IMR-90 (cell line): ENCODE measurements around the gene INPP4A. TPM values are rescaled to one million over a fixed set of nuclear protein-coding genes. Genes with fewer than 3 reads are reported as not detected.

Experiments used
- ATAC-seq: fragments of 200-7000 bp; cut with Tn5 transposase; 2 replicates; pipeline ENCODE4 v1.9.1; 2020; ENCODE audit warnings: low read depth, mild to moderate bottlenecking, moderate library complexity
- BruUV-seq: library from RNA; stranded (reverse); fragments of 400-500 nt; replicated peaks from 2 replicates; lab custom pipeline; 2021; lab: Mats Ljungman, UMichigan
- CTCF ChIA-PET: fragments of 300-600 bp; formaldehyde crosslinking; extraction: SDS; loops from one replicate; lab custom pipeline; 2021; ENCODE audit warnings: antibody characterized with exemption; lab: Yijun Ruan, JAX
- POLR2A ChIA-PET: fragments of 300-600 bp; sonication (Branson Sonifier 250); formaldehyde crosslinking; loops from one replicate; lab custom pipeline; 2022; ENCODE audit warnings: antibody characterized with exemption; ENCODE audit not compliant: unreplicated experiment; lab: Charles Lee
- DNase-seq: peaks from one replicate; pipeline ENCODE4 v3.0.0; 2013
- H2AFZ ChIP-seq: replicated peaks from 2 replicates; pipeline ENCODE3; 2013; ENCODE audit warnings: low read length, mild to moderate bottlenecking; ENCODE audit not compliant: poor library complexity
- H2AK5ac ChIP-seq: 2 replicates; pipeline ENCODE4 v1.6.1; 2013; ENCODE audit warnings: low read depth, low read length, inconsistent platforms
- H2AK9ac ChIP-seq: replicated peaks from 2 replicates; pipeline ENCODE3; 2013; ENCODE audit warnings: mild to moderate bottlenecking, low read depth, low read length, moderate library complexity; ENCODE audit not compliant: poor library complexity
- H2BK120ac ChIP-seq: 2 replicates; pipeline ENCODE4 v1.6.1; 2013; ENCODE audit warnings: low read depth, low read length, inconsistent platforms
- H2BK15ac ChIP-seq: 3 replicates; pipeline ENCODE4 v1.6.1; 2013; ENCODE audit warnings: low read depth, low read length, inconsistent platforms
- H2BK20ac ChIP-seq: 2 replicates; pipeline ENCODE4 v1.6.1; 2013; ENCODE audit warnings: low read depth, mild to moderate bottlenecking, inconsistent platforms, low read length, moderate library complexity
- H2BK5ac ChIP-seq: 2 replicates; pipeline ENCODE4 v1.6.1; 2013; ENCODE audit warnings: mild to moderate bottlenecking, low read depth, low read length, inconsistent platforms; ENCODE audit not compliant: poor library complexity, severe bottlenecking
- H3K14ac ChIP-seq: replicated peaks from 2 replicates; pipeline ENCODE4 v1.6.1; 2013; ENCODE audit warnings: low read depth, low read length, inconsistent platforms
- H3K18ac ChIP-seq: 2 replicates; pipeline ENCODE4 v1.6.1; 2013; ENCODE audit warnings: low read depth, low read length, control low read depth
- H3K23ac ChIP-seq: 2 replicates; pipeline ENCODE4 v1.6.1; 2013; ENCODE audit warnings: low read depth, low read length, inconsistent platforms
- H3K27ac ChIP-seq: 2 replicates; pipeline ENCODE4 v1.5.1; 2013; ENCODE audit warnings: mild to moderate bottlenecking, control low read depth, low read length; ENCODE audit not compliant: insufficient read depth
- H3K27me3 ChIP-seq: 2 replicates; pipeline ENCODE4 v1.6.1; 2013; ENCODE audit warnings: low read length; ENCODE audit not compliant: control insufficient read depth, insufficient read depth
- H3K36me3 ChIP-seq: 2 replicates; pipeline ENCODE4 v1.6.1; 2013; ENCODE audit warnings: low read length, mixed read lengths; ENCODE audit not compliant: control insufficient read depth, insufficient read depth
- H3K4ac ChIP-seq: 2 replicates; pipeline ENCODE4 v1.6.1; 2013; ENCODE audit warnings: low read depth, low read length, inconsistent platforms
- H3K4me1 ChIP-seq: 2 replicates; pipeline ENCODE4 v1.6.1; 2013; ENCODE audit warnings: low read length, mixed read lengths; ENCODE audit not compliant: control insufficient read depth, insufficient read depth
- H3K4me2 ChIP-seq: 2 replicates; pipeline ENCODE4 v1.6.1; 2013; ENCODE audit warnings: low read depth, mild to moderate bottlenecking, control low read depth, low read length, moderate library complexity
- H3K4me3 ChIP-seq: 2 replicates; pipeline ENCODE4 v1.5.1; 2013; ENCODE audit warnings: low read depth, mild to moderate bottlenecking, control low read depth, low read length, moderate library complexity; ENCODE audit not compliant: insufficient read depth
- H3K56ac ChIP-seq: 2 replicates; pipeline ENCODE4 v1.6.1; 2013; ENCODE audit warnings: low read length, inconsistent platforms; ENCODE audit not compliant: insufficient read depth; ENCODE audit errors: extremely low read depth
- H3K79me1 ChIP-seq, 2 experiments: 2 replicates each; pipeline ENCODE4 v1.6.1; 2013; ENCODE audit warnings: low read length in 2 of 2, inconsistent platforms in 1 of 2, low read depth in 1 of 2
- H3K9ac ChIP-seq: 2 replicates; pipeline ENCODE4 v1.6.1; 2013; ENCODE audit warnings: low read depth, low read length, control low read depth
- H3K9me1 ChIP-seq: 2 replicates; pipeline ENCODE4 v1.6.1; 2013; ENCODE audit warnings: low read length, inconsistent platforms; ENCODE audit not compliant: insufficient read depth
- H3K9me3 ChIP-seq: 2 replicates; pipeline ENCODE4 v1.6.1; 2013; ENCODE audit warnings: low read length; ENCODE audit not compliant: control insufficient read depth, insufficient read depth
- H4K20me1 ChIP-seq: 2 replicates; pipeline ENCODE4 v1.6.1; 2013; ENCODE audit warnings: low read length, inconsistent platforms; ENCODE audit not compliant: insufficient read depth
- H4K5ac ChIP-seq: 2 replicates; pipeline ENCODE4 v1.6.1; 2013; ENCODE audit warnings: mild to moderate bottlenecking, low read depth, low read length, control low read depth
- H4K8ac ChIP-seq, 2 experiments: 2 replicates each; pipeline ENCODE4 v1.6.1; 2013; ENCODE audit warnings: low read depth in 2 of 2, low read length in 2 of 2, control low read depth in 1 of 2, inconsistent platforms in 1 of 2
- H4K91ac ChIP-seq: 2 replicates; pipeline ENCODE4 v1.6.1; 2013; ENCODE audit warnings: low read depth, low read length, inconsistent platforms; ENCODE audit not compliant: insufficient read depth
- WGBS, 2 experiments: methylation state at CpG; one replicate each; pipeline versions ENCODE4 v1.1.5 to v1.1.7; 2013; ENCODE audit warnings: missing lambda C conversion rate in 2 of 2; ENCODE audit not compliant: insufficient read length in 1 of 2; ENCODE audit errors: extremely low coverage in 2 of 2; 5-methylcytosine and 5-hydroxymethylcytosine counted together
- dilution Hi-C: fragments of 300-500 bp; cut with HindIII; formaldehyde crosslinking; loops from one replicate; pipeline ENCODE4 v1.14.3; 2018; ENCODE audit warnings: low sequenced_read_pairs; ENCODE audit not compliant: unreplicated experiment
- in situ Hi-C: fragments of 300-500 bp; cut with MboI; formaldehyde crosslinking; loops from 3 replicates; pipeline ENCODE4 v1.14.3; 2019; ENCODE audit warnings: low sequenced_read_pairs, inconsistent platforms, mixed read lengths
- intact Hi-C: fragments of 100-400 bp; cut with micrococcal nuclease; formaldehyde crosslinking; loops from 2 replicates; pipeline ENCODE4 v1.10.0; 2022
- polyA plus RNA-seq, 3 experiments: library from polyadenylated mRNA; depleted of rRNA; stranded (reverse); fragments of >200 nt; gene quantifications; 2 replicates each; pipeline ENCODE4 v1.2.3, GENCODE V29; 2012; ENCODE audit warnings: low replicate concordance in 1 of 3
- total RNA-seq: library from RNA; depleted of rRNA; stranded (reverse); fragments of >200 nt; gene quantifications from 2 replicates; pipeline ENCODE4 v1.2.3, GENCODE V29; 2012
- TF ChIP-seq, protein P1 (sequence below): fragments of 150-350 bp; IDR thresholded peaks from 2 replicates; pipeline ENCODE4 v1.6.1; 2017; ENCODE audit warnings: mild to moderate bottlenecking, antibody characterized with exemption, low read length, low read depth
- TF ChIP-seq, protein P2 (sequence below): fragments of 150-350 bp; IDR thresholded peaks from 2 replicates; pipeline ENCODE4 v1.6.1; 2016; ENCODE audit warnings: low read depth, mild to moderate bottlenecking, low read length, moderate library complexity, borderline replicate concordance

The INPP4A gene
- total and polyA plus RNA-seq, 2 of the 4 experiments (the other 2 are of a cell fraction) = 14.5 to 27.1 TPM

DNA sequence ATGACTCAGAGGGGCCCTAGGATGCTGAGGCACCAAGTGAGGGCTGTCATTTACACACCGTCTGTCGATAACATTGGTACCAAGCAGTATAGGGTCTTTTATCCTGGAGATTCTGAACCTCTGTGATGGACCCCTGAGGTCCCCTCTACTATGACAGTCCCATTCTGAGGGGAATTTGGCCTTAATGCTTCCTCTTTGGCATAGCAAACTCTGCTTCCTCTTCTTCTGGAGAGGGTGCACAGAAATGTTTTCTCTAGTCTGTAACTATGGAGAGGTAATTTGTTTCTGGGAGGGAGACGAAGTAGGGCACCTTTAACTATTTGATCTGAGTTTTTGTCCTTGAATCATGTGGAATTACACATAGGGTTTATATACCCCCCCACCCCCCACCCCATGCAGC, 44.8 kb downstream of the INPP4A start:
- no peak overlapping the region for H3K23ac ChIP-seq
- H3K14ac ChIP-seq = no peak overlapping the region
- WGBS, 2 experiments = no CpG with 5 or more reads among the region's 3 CpGs
- H4K91ac ChIP-seq = no peak overlapping the region
- ChIA-PET POLR2A (no interaction called here), CTCF (interaction anchor here (1.0 kb wide), 1 partner anchor 10 kb away, joined by 3 read pairs; no protein-coding TSS in a partner anchor)
- H3K4me3 ChIP-seq = no peak overlapping the region
- peaks cover 2% of the 10 kb centered on the region; the same call in 1 of the 2 replicates for H3K4me1 ChIP-seq
- no peak overlapping the region for H3K18ac ChIP-seq
- H4K8ac ChIP-seq = no peak overlapping the region
- no peak overlapping the region for H3K9ac ChIP-seq
- H3K9me1 ChIP-seq = peaks cover 7% of the 10 kb centered on the region; the same call in 1 of the 2 replicates
- H2BK120ac ChIP-seq = no peak overlapping the region
- no peak overlapping the region for H3K27ac ChIP-seq
- H4K20me1 ChIP-seq = peaks cover 42% of the 10 kb centered on the region
- H2AK9ac ChIP-seq = no peak overlapping the region
- no peak overlapping the region for H2AFZ ChIP-seq
- no TSS peak for BruUV-seq
- no peaks in the 10 kb centered on the region for H3K9me3 ChIP-seq
- ATAC-seq = no peak
- H2BK15ac ChIP-seq = no peak overlapping the region
- H3K4me2 ChIP-seq = no peak overlapping the region
- no peak overlapping the region for H4K5ac ChIP-seq
- peaks cover 46 to 71% of the 10 kb centered on the region in 2 experiments for H3K79me1 ChIP-seq
- dilution Hi-C loops (no loop called here), intact Hi-C loops (no loop called here), in situ Hi-C loops (no loop called here)
- H3K56ac ChIP-seq = no peak overlapping the region
- H2BK20ac ChIP-seq = no peak overlapping the region
- H2AK5ac ChIP-seq = no peak overlapping the region
- DNase-seq = no peak
- TF ChIP-seq, protein P1, sequence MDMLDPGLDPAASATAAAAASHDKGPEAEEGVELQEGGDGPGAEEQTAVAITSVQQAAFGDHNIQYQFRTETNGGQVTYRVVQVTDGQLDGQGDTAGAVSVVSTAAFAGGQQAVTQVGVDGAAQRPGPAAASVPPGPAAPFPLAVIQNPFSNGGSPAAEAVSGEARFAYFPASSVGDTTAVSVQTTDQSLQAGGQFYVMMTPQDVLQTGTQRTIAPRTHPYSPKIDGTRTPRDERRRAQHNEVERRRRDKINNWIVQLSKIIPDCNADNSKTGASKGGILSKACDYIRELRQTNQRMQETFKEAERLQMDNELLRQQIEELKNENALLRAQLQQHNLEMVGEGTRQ = no peak
- TF ChIP-seq, protein P2, sequence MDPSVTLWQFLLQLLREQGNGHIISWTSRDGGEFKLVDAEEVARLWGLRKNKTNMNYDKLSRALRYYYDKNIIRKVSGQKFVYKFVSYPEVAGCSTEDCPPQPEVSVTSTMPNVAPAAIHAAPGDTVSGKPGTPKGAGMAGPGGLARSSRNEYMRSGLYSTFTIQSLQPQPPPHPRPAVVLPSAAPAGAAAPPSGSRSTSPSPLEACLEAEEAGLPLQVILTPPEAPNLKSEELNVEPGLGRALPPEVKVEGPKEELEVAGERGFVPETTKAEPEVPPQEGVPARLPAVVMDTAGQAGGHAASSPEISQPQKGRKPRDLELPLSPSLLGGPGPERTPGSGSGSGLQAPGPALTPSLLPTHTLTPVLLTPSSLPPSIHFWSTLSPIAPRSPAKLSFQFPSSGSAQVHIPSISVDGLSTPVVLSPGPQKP = no peak
- no peak overlapping the region for H2BK5ac ChIP-seq
- H3K36me3 ChIP-seq = no peaks in the 10 kb centered on the region
- no peaks in the 10 kb centered on the region for H3K27me3 ChIP-seq
- H3K4ac ChIP-seq = no peak overlapping the region
